ENCODE measurements around the gene EPHA2.

EPHA2 gene

GRCh38 chr1:16149702-16150488 lies 6.0 kb downstream of the EPHA2 start:
- no peak for DNase-seq (ENCODE audit: low read depth in 3 of 3)

GRCh38 chr1:16149146-16149545 lies 6.7 kb downstream of the EPHA2 start:
- no peak for DNase-seq (ENCODE audit: low read depth in 3 of 3)

- no peak for DNase-seq (ENCODE audit: low read depth in 3 of 3)
Observed at GRCh38 chr1:16148329-16149092, 7.4 kb downstream of the EPHA2 start.

GRCh38 chr1:16147156-16147926 lies 8.5 kb downstream of the EPHA2 start:
- DNase-seq (ENCODE audit: low read depth in 3 of 3), result no peak

- no peak for DNase-seq (ENCODE audit: low read depth in 3 of 3)
Observed at GRCh38 chr1:16146279-16147155, 9.4 kb downstream of the EPHA2 start.

- DNase-seq (ENCODE audit: low read depth in 3 of 3), result no peak
Observed at GRCh38 chr1:16145662-16146278, 10.1 kb downstream of the EPHA2 start.

- no peak for DNase-seq (ENCODE audit: low read depth in 3 of 3)
Observed at GRCh38 chr1:16145030-16145661, 10.7 kb downstream of the EPHA2 start.

GRCh38 chr1:16144325-16145029 lies 11.4 kb downstream of the EPHA2 start:
- DNase-seq (ENCODE audit: low read depth in 3 of 3), result no peak

- no peak for DNase-seq (ENCODE audit: low read depth in 3 of 3)
Observed at GRCh38 chr1:16143566-16144324, 12.1 kb downstream of the EPHA2 start.

- no peak for DNase-seq (ENCODE audit: low read depth in 3 of 3)
Observed at GRCh38 chr1:16143005-16143565, 12.8 kb downstream of the EPHA2 start.

GRCh38 chr1:16142383-16142995 lies 13.4 kb downstream of the EPHA2 start:
- DNase-seq (ENCODE audit: low read depth in 3 of 3), result no peak

GRCh38 chr1:16141573-16142336 lies 14.1 kb downstream of the EPHA2 start:
- no peak for DNase-seq (ENCODE audit: low read depth in 3 of 3)

GRCh38 chr1:16140068-16140596 lies 15.7 kb downstream of the EPHA2 start:
- DNase-seq (ENCODE audit: low read depth in 3 of 3), result no peak

- DNase-seq (ENCODE audit: low read depth in 3 of 3), result no peak
Observed at GRCh38 chr1:16139473-16139962, 16.4 kb downstream of the EPHA2 start.

- DNase-seq (ENCODE audit: low read depth in 3 of 3), result no peak
Observed at GRCh38 chr1:16138772-16139221, 17.1 kb downstream of the EPHA2 start.

GRCh38 chr1:16137890-16138467 lies 17.9 kb downstream of the EPHA2 start:
- no peak for DNase-seq (ENCODE audit: low read depth in 3 of 3)

- no peak for DNase-seq (ENCODE audit: low read depth in 3 of 3)
Observed at GRCh38 chr1:16135501-16135900, 20.4 kb downstream of the EPHA2 start.

All from stimulated activated CD4-positive, alpha-beta T cell treated with anti-CD3 and anti-CD28 coated beads, TNF-alpha, amount 100 ng/mL, for 48 hours (primary cell).